Islet precursor cell (in vitro differentiated cells): ENCODE data around the gene GABRD.

Source experiments
- DNase-seq: peaks from one replicate; pipeline ENCODE4 v3.0.0-alpha.2; 2018

The GABRD gene

GRCh38 chr1:2079396-2080085 is 60.4 kb downstream of the GABRD start:
- no peak for DNase-seq

- DNase-seq = no peak
These were observed 61.0 kb downstream of the GABRD start for GRCh38 chr1:2080140-2080539.
